K562 (cell line): Measurements from ENCODE around the gene CYB5R3. TPM values are rescaled to one million over a fixed set of nuclear protein-coding genes. Genes with fewer than 3 reads are reported as not detected.

ENCODE experiments used
- ATAC-seq: fragments of 200-7000 bp; cut with Tn5 transposase; 3 replicates; pipeline ENCODE4 v1.9.1; 2020; ENCODE audit warnings: moderate library complexity
- BruUV-seq: library from RNA; stranded (reverse); fragments of 400-500 nt; replicated peaks from 2 replicates; lab custom pipeline; 2021; lab: Mats Ljungman, UMichigan
- CTCF ChIA-PET: fragments of 300-600 bp; formaldehyde crosslinking; extraction: SDS; loops from one replicate; lab custom pipeline; 2021; ENCODE audit warnings: low intra/inter-chr PET ratio; lab: Yijun Ruan, JAX
- POLR2A ChIA-PET: fragments of 300-600, 350-650 bp; sonication (Branson Sonifier 250); formaldehyde crosslinking; extraction: SDS; loops from one replicate; lab custom pipeline; 2021; ENCODE audit warnings: antibody characterized with exemption, inconsistent platforms; lab: Yijun Ruan, JAX
- DNase-seq, 4 experiments: peaks; one replicate each; pipeline versions ENCODE4 v3.0.0 to v3.0.0-alpha.2; 2011 to 2018; ENCODE audit warnings: low spot score in 3 of 4, mixed read lengths in 3 of 4; ENCODE audit errors: extremely low read depth in 1 of 4
- FAIRE-seq: peaks from 2 replicates; lab custom pipeline; 2011; peaks lifted over from hg19 to GRCh38; lab: Jason Lieb, UNC
- H2AFZ ChIP-seq: 2 replicates; pipeline ENCODE4 v1.6.0; 2011; ENCODE audit warnings: low read depth, low read length, control low read depth, inconsistent platforms
- H3K27ac ChIP-seq: fragments of 200-600 bp; 3 replicates; pipeline ENCODE4 v1.8.0; 2011; ENCODE audit warnings: low read depth, mild to moderate bottlenecking, control low read depth, inconsistent platforms, low read length, moderate library complexity, mixed read lengths; ENCODE audit errors: extremely low read depth
- H3K27me3 ChIP-seq, 2 experiments: fragments of 300-600 bp in 1 of 2; 2 replicates in 1 of 2; 3 replicates in 1 of 2; pipeline versions ENCODE4 v1.6.0 to v1.8.0; 2011; ENCODE audit warnings: inconsistent platforms in 2 of 2, low read length in 2 of 2, mild to moderate bottlenecking in 1 of 2, mixed read lengths in 1 of 2, moderate library complexity in 1 of 2; ENCODE audit not compliant: control insufficient read depth in 2 of 2, insufficient read depth in 2 of 2
- H3K36me3 ChIP-seq: fragments of 300-600 bp; 3 replicates; pipeline ENCODE4 v1.8.0; 2011; ENCODE audit warnings: mild to moderate bottlenecking, low read length, inconsistent platforms; ENCODE audit not compliant: control insufficient read depth, insufficient read depth
- H3K4me1 ChIP-seq, 2 experiments: fragments of 200-600 bp in 1 of 2; replicated peaks in 1 of 2; 2 replicates in 1 of 2; 3 replicates in 1 of 2; pipeline versions ENCODE4 v1.5.1 to v1.8.0; 2011; ENCODE audit warnings: inconsistent platforms in 2 of 2, low read length in 2 of 2, mild to moderate bottlenecking in 1 of 2, mixed read lengths in 1 of 2, moderate library complexity in 1 of 2; ENCODE audit not compliant: control insufficient read depth in 2 of 2, insufficient read depth in 2 of 2
- H3K4me2 ChIP-seq: 2 replicates; pipeline ENCODE4 v1.6.1; 2011; ENCODE audit warnings: low read length, control low read depth, inconsistent platforms, mixed read lengths; ENCODE audit not compliant: insufficient read depth
- H3K4me3 ChIP-seq: fragments of 200-600 bp; sonication (generic), shearing (Covaris generic); 2 replicates; pipeline ENCODE4 v1.5.1; 2016; ENCODE audit warnings: control low read depth, inconsistent platforms
- H3K79me2 ChIP-seq: fragments of 200-600 bp; 3 replicates; pipeline ENCODE4 v1.8.0; 2011; ENCODE audit warnings: low read length, inconsistent platforms; ENCODE audit not compliant: control insufficient read depth, insufficient read depth
- H3K9ac ChIP-seq, 2 experiments: 2 replicates each; pipeline versions ENCODE4 v1.6.0 to v1.6.1; 2011; ENCODE audit warnings: low read depth in 2 of 2, low read length in 2 of 2, control low read depth in 1 of 2, inconsistent platforms in 1 of 2, mild to moderate bottlenecking in 1 of 2, mixed read lengths in 1 of 2; ENCODE audit not compliant: insufficient read depth in 1 of 2
- H3K9me1 ChIP-seq: one replicate; pipeline ENCODE4 v1.6.0; 2011; ENCODE audit warnings: inconsistent platforms, mild to moderate bottlenecking, low read length, moderate library complexity; ENCODE audit not compliant: control insufficient read depth, insufficient read depth
- H3K9me3 ChIP-seq: replicated peaks from 2 replicates; pipeline ENCODE4 v1.5.1; 2011; ENCODE audit warnings: low read depth, low read length, inconsistent platforms; ENCODE audit not compliant: control insufficient read depth, insufficient read depth
- H4K20me1 ChIP-seq: replicated peaks from 2 replicates; pipeline ENCODE4 v1.6.1; 2011; ENCODE audit warnings: low read length, inconsistent platforms, mixed read lengths; ENCODE audit not compliant: control insufficient read depth, insufficient read depth
- CHD4 ChIP-seq: fragments of 200-600 bp; sonication (generic); IDR thresholded peaks from 3 replicates; pipeline ENCODE4 v1.6.1; 2012; ENCODE audit warnings: low read depth, mild to moderate bottlenecking, mixed read lengths, low read length, inconsistent platforms; ENCODE audit not compliant: insufficient read depth, insufficient replicate concordance, poor library complexity, severe bottlenecking
- CREBBP ChIP-seq: IDR thresholded peaks from one replicate; pipeline ENCODE4 v1.6.1; 2012; ENCODE audit warnings: low read depth, mild to moderate bottlenecking, control low read depth, inconsistent platforms, low read length
- DPF2 ChIP-seq: fragments of 450-650 bp; IDR thresholded peaks from 2 replicates; pipeline ENCODE4 v1.6.1; 2016
- ELK1 ChIP-seq: sonication (generic); formaldehyde crosslinking; IDR thresholded peaks from 2 replicates; pipeline ENCODE4 v1.8.1; 2022; ENCODE audit warnings: missing genetic modification reagents
- MCM5 ChIP-seq: fragments of 450-650 bp; IDR thresholded peaks from 2 replicates; pipeline ENCODE4 v1.6.1; 2016; ENCODE audit warnings: low read depth
- MITF ChIP-seq: IDR thresholded peaks from 2 replicates; pipeline ENCODE4 v1.6.1; 2014; ENCODE audit warnings: antibody characterized with exemption
- TRIM24 ChIP-seq, 2 experiments: fragments of 450-650 bp; IDR thresholded peaks; 2 replicates each; pipeline ENCODE4 v1.6.1; 2016
- YY1 ChIP-seq, 3 experiments: IDR thresholded peaks; 2 replicates each; pipeline ENCODE4 v1.6.1; 2011; ENCODE audit warnings: low read length in 2 of 3, mild to moderate bottlenecking in 2 of 3, moderate library complexity in 2 of 3, borderline replicate concordance in 1 of 3, control low read depth in 1 of 3, low read depth in 1 of 3; ENCODE audit not compliant: insufficient read depth in 3 of 3, insufficient replicate concordance in 2 of 3, control insufficient read depth in 1 of 3, insufficient read length in 1 of 3; ENCODE audit errors: extremely low read depth in 1 of 3
- WGBS: fragments of 100-300 bp; shearing (Covaris generic); methylation state at CpG from one replicate; pipeline ENCODE4 v1.1.6; 2016; ENCODE audit warnings: low coverage, mixed read lengths; ENCODE audit not compliant: insufficient coverage; ENCODE audit errors: missing lambda C conversion rate; 5-methylcytosine and 5-hydroxymethylcytosine counted together
- in situ Hi-C: fragments of 300-500 bp; cut with MboI; formaldehyde crosslinking; loops from 4 replicates; pipeline ENCODE4 v1.15.0; 2018; ENCODE audit warnings: inconsistent platforms, mixed read lengths
- intact Hi-C: fragments of 100-400 bp; cut with micrococcal nuclease; formaldehyde crosslinking; loops from 2 replicates; pipeline ENCODE4 v1.14.2; 2022
- polyA plus RNA-seq, 8 experiments: library from polyadenylated mRNA; depleted of rRNA in 4 of 8; stranded (reverse) in 5 of 8; unstranded in 3 of 8; fragments of >200 nt; fragmentation: Nextera tagmentation in 2 of 8; fragmentation: Illumina TruSeq in 1 of 8; extraction: Ambion mirVana in 2 of 8; extraction: Trizol in 1 of 8; gene quantifications; 2 replicates each; pipeline versions ENCODE4 v1.2.1 to v1.2.3, GENCODE V29; 2011 to 2014; ENCODE audit warnings: inconsistent platforms in 1 of 8, missing spikeins in 1 of 8
- total RNA-seq, 7 experiments: library from RNA; depleted of rRNA in 6 of 7; stranded (reverse); fragments of >200 nt in 6 of 7; fragmentation: Illumina TruSeq in 2 of 7; extraction: Trizol in 2 of 7; gene quantifications; 2 replicates each; pipeline versions ENCODE4 v1.2.1 to v1.2.3, GENCODE V29; 2011 to 2021; ENCODE audit warnings: low replicate concordance in 1 of 7
- TF ChIP-seq, protein P1 (sequence below): sonication (generic); formaldehyde crosslinking; IDR thresholded peaks from 2 replicates; pipeline ENCODE4 v1.8.0; 2022; ENCODE audit warnings: mild to moderate bottlenecking, missing genetic modification reagents
- TF ChIP-seq, protein P2 (sequence below): fragments of 450-650 bp; IDR thresholded peaks from 2 replicates; pipeline ENCODE4 v1.6.1; 2017; ENCODE audit warnings: antibody characterized with exemption

Gene CYB5R3
- total and polyA plus RNA-seq, 9 of the 15 experiments (the other 6 are each of a cell fraction or from before 2014, with no cell fraction given), result 1.4 to 66.8 (median 23.4) TPM

DNA sequence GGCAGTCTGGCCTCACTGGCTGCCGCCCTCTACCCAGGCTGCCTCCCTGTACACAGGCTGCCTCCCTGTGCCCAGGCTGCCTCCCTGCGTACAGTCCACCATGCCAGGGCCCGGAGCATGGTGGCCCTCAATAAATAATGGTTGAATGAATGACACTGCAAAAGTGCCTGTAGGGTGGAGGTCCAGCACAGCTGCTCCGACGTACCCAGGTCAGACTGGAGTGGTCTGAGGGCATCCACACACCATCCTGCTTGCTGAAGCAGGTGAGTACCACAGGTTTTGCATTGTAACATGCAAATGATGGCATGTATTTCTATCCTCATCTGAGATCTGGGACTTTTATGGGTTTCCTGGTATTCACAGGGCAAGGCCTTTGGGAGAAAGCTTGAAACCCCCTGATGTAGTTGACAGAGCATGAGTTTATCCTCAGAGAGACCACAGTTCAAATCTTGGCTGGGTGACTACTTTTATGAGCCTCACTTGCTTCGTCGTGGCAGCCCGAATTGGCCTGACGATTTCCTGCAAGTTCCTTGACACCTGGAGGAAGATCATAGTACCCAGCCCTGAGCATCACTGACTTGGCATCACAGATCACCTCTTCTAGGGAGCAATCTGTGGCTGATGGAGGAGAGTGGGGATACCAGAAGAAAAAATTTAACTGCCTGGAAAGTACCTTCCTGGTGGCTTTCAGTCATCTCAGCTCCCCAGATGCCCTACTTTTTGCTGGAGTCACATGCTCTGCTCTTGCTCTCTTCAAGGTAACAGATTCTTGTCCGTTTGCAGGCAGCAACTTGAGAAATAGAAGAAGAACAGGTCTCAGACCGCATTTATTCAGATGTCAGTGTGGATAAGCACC is 16.0 kb upstream of the CYB5R3 start:
- intact Hi-C loops (no loop called here), in situ Hi-C loops (no loop called here)
- TF ChIP-seq MITF, result no peak
- no peak for TF ChIP-seq TRIM24 (IDR thresholded peaks at IDR 0.05)
- TF ChIP-seq, protein P1, sequence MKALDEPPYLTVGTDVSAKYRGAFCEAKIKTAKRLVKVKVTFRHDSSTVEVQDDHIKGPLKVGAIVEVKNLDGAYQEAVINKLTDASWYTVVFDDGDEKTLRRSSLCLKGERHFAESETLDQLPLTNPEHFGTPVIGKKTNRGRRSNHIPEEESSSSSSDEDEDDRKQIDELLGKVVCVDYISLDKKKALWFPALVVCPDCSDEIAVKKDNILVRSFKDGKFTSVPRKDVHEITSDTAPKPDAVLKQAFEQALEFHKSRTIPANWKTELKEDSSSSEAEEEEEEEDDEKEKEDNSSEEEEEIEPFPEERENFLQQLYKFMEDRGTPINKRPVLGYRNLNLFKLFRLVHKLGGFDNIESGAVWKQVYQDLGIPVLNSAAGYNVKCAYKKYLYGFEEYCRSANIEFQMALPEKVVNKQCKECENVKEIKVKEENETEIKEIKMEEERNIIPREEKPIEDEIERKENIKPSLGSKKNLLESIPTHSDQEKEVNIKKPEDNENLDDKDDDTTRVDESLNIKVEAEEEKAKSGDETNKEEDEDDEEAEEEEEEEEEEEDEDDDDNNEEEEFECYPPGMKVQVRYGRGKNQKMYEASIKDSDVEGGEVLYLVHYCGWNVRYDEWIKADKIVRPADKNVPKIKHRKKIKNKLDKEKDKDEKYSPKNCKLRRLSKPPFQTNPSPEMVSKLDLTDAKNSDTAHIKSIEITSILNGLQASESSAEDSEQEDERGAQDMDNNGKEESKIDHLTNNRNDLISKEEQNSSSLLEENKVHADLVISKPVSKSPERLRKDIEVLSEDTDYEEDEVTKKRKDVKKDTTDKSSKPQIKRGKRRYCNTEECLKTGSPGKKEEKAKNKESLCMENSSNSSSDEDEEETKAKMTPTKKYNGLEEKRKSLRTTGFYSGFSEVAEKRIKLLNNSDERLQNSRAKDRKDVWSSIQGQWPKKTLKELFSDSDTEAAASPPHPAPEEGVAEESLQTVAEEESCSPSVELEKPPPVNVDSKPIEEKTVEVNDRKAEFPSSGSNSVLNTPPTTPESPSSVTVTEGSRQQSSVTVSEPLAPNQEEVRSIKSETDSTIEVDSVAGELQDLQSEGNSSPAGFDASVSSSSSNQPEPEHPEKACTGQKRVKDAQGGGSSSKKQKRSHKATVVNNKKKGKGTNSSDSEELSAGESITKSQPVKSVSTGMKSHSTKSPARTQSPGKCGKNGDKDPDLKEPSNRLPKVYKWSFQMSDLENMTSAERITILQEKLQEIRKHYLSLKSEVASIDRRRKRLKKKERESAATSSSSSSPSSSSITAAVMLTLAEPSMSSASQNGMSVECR (CRISPR knock-in tag), result no peak
- TF ChIP-seq DPF2, result no peak
- no peak for TF ChIP-seq CHD4
- no peak for TF ChIP-seq MCM5
- TF ChIP-seq CREBBP, result no peak
- TF ChIP-seq, protein P2, sequence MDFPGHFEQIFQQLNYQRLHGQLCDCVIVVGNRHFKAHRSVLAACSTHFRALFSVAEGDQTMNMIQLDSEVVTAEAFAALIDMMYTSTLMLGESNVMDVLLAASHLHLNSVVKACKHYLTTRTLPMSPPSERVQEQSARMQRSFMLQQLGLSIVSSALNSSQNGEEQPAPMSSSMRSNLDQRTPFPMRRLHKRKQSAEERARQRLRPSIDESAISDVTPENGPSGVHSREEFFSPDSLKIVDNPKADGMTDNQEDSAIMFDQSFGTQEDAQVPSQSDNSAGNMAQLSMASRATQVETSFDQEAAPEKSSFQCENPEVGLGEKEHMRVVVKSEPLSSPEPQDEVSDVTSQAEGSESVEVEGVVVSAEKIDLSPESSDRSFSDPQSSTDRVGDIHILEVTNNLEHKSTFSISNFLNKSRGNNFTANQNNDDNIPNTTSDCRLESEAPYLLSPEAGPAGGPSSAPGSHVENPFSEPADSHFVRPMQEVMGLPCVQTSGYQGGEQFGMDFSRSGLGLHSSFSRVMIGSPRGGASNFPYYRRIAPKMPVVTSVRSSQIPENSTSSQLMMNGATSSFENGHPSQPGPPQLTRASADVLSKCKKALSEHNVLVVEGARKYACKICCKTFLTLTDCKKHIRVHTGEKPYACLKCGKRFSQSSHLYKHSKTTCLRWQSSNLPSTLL, result no peak
- TF ChIP-seq ELK1 (CRISPR knock-in tag), result no peak
- no peak for TF ChIP-seq YY1 (IDR thresholded peaks at IDR 0.05; ENCODE audit: borderline replicate concordance in 1 of 3, control insufficient read depth in 1 of 3, extremely low read depth in 1 of 3, insufficient read depth in 3 of 3, insufficient read length in 1 of 3, insufficient replicate concordance in 2 of 3, low read depth in 1 of 3, low read length in 2 of 3)

More for the DNA sequence above, 16.0 kb upstream of the CYB5R3 start:
- Histone ChIP-seq H3K4me3 (no peak overlapping the region), H4K20me1 (no peaks in the 10 kb centered on the region; the same call in 1 of the 2 replicates), H3K9me3 (no peaks in the 10 kb centered on the region), H3K27me3 (peaks cover 0 to 8% of the 10 kb centered on the region in 2 experiments; a peak in 2 of 5 replicates), H3K9me1 (no peaks in the 10 kb centered on the region), H2AFZ (no peak overlapping the region), H3K4me2 (no peak overlapping the region), H3K27ac (no peak overlapping the region), H3K4me1 (peaks cover 0 to 11% of the 10 kb centered on the region in 2 experiments; a peak in 2 of 5 replicates), H3K9ac (no peak overlapping the region), H3K79me2 (no peaks in the 10 kb centered on the region), H3K36me3 (no peaks in the 10 kb centered on the region)
- 6% methylated on average over 10 of the region's 11 CpGs for WGBS
- FAIRE-seq (no peak), ATAC-seq (no peak), DNase-seq (no peak)
- ChIA-PET CTCF (interaction anchor here (0.5 kb wide), 1 partner anchor 167 kb away, joined by 3 read pairs; no protein-coding TSS in a partner anchor), POLR2A (no interaction called here)
- BruUV-seq, result no TSS peak
